H9 (cell line): ENCODE results near the gene DNALI1. TPM values are rescaled to one million over a fixed set of nuclear protein-coding genes. Genes with fewer than 3 reads are reported as not detected.
"Not testable (repeated sequence)": the region's sequence is repeated elsewhere in the genome, so short reads cannot be mapped to it uniquely, and the experiment has no call there.

ENCODE experiments used
- DNase-seq: peaks from one replicate; pipeline ENCODE4 v3.0.0-alpha.2; 2017
- H2AFZ ChIP-seq: one replicate; pipeline ENCODE4 v1.6.1; 2013; ENCODE audit warnings: mild to moderate bottlenecking, low read length, control low read depth, moderate library complexity
- H2AK5ac ChIP-seq: 2 replicates; pipeline ENCODE4 v1.6.1; 2013; ENCODE audit warnings: low read length, control low read depth, mixed read lengths; ENCODE audit not compliant: insufficient read length
- H2BK120ac ChIP-seq: one replicate; pipeline ENCODE4 v1.6.1; 2013; ENCODE audit warnings: low read depth, mild to moderate bottlenecking, low read length, control low read depth, inconsistent platforms; ENCODE audit not compliant: poor library complexity, severe bottlenecking
- H2BK12ac ChIP-seq: 2 replicates; pipeline ENCODE4 v1.6.1; 2013; ENCODE audit warnings: low read length, control low read depth, mixed read lengths, low read depth; ENCODE audit not compliant: insufficient read length
- H2BK15ac ChIP-seq: 2 replicates; pipeline ENCODE4 v1.6.1; 2013; ENCODE audit warnings: low read depth, low read length, control low read depth
- H2BK20ac ChIP-seq: one replicate; pipeline ENCODE4 v1.6.1; 2013; ENCODE audit warnings: low read depth, mild to moderate bottlenecking, low read length, control low read depth, inconsistent platforms; ENCODE audit not compliant: poor library complexity, severe bottlenecking
- H2BK5ac ChIP-seq: 2 replicates; pipeline ENCODE4 v1.6.1; 2013; ENCODE audit warnings: low read length, control low read depth, mixed read lengths; ENCODE audit not compliant: insufficient read length
- H3K14ac ChIP-seq: 2 replicates; pipeline ENCODE4 v1.6.1; 2013; ENCODE audit warnings: low read length, control low read depth; ENCODE audit not compliant: insufficient read depth
- H3K18ac ChIP-seq: 2 replicates; pipeline ENCODE4 v1.6.1; 2013; ENCODE audit warnings: low read depth, mild to moderate bottlenecking, mixed read lengths, low read length, control low read depth; ENCODE audit not compliant: insufficient read length
- H3K23ac ChIP-seq: 2 replicates; pipeline ENCODE4 v1.6.1; 2013; ENCODE audit warnings: low read length, control low read depth, mixed read lengths, low read depth; ENCODE audit not compliant: insufficient read length
- H3K23me2 ChIP-seq: 2 replicates; pipeline ENCODE4 v1.6.1; 2013; ENCODE audit warnings: low read depth, mild to moderate bottlenecking, mixed read lengths, low read length, control low read depth; ENCODE audit not compliant: insufficient read length, poor library complexity, severe bottlenecking
- H3K27ac ChIP-seq: 2 replicates; pipeline ENCODE4 v1.5.1; 2013; ENCODE audit warnings: low read length, control low read depth, mixed read lengths, low read depth; ENCODE audit not compliant: insufficient read length
- H3K27me3 ChIP-seq: 2 replicates; pipeline ENCODE4 v1.6.1; 2013; ENCODE audit warnings: low read length, control low read depth, inconsistent platforms; ENCODE audit not compliant: insufficient read depth
- H3K4ac ChIP-seq: 2 replicates; pipeline ENCODE4 v1.6.1; 2013; ENCODE audit warnings: low read depth, mild to moderate bottlenecking, control low read depth, inconsistent platforms, low read length, moderate library complexity
- H3K4me1 ChIP-seq: 2 replicates; pipeline ENCODE4 v1.6.1; 2013; ENCODE audit warnings: low read length, control low read depth, inconsistent platforms; ENCODE audit not compliant: insufficient read depth
- H3K4me2 ChIP-seq: 2 replicates; pipeline ENCODE4 v1.6.1; 2013; ENCODE audit warnings: low read length, control low read depth, mixed read lengths; ENCODE audit not compliant: insufficient read length, insufficient read depth
- H3K56ac ChIP-seq: 2 replicates; pipeline ENCODE4 v1.6.1; 2013; ENCODE audit warnings: low read depth, mild to moderate bottlenecking, mixed read lengths, low read length, control low read depth; ENCODE audit not compliant: insufficient read length
- H3K79me1 ChIP-seq: 2 replicates; pipeline ENCODE4 v1.6.1; 2013; ENCODE audit warnings: low read depth, mild to moderate bottlenecking, moderate library complexity, low read length, control low read depth, inconsistent platforms; ENCODE audit not compliant: insufficient read depth, poor library complexity, severe bottlenecking
- H3K79me2 ChIP-seq: 2 replicates; pipeline ENCODE4 v1.6.1; 2013; ENCODE audit warnings: low read length, control low read depth, inconsistent platforms; ENCODE audit not compliant: insufficient read depth
- H3K9ac ChIP-seq: 2 replicates; pipeline ENCODE4 v1.6.1; 2013; ENCODE audit warnings: low read length, control low read depth, mixed read lengths; ENCODE audit not compliant: insufficient read length; ENCODE audit errors: extremely low read depth
- H3K9me3 ChIP-seq: one replicate; pipeline ENCODE4 v1.6.1; 2013; ENCODE audit warnings: low read depth, low read length, inconsistent platforms; ENCODE audit not compliant: control insufficient read depth
- H3T11ph ChIP-seq: one replicate; pipeline ENCODE4 v1.6.1; 2013; ENCODE audit warnings: mild to moderate bottlenecking, low read length, control low read depth, inconsistent platforms
- H4K20me1 ChIP-seq: one replicate; pipeline ENCODE4 v1.6.1; 2013; ENCODE audit not compliant: control insufficient read depth, insufficient read length, insufficient read depth
- H4K5ac ChIP-seq: 2 replicates; pipeline ENCODE4 v1.6.1; 2013; ENCODE audit warnings: low read depth, mild to moderate bottlenecking, mixed read lengths, low read length, control low read depth; ENCODE audit not compliant: insufficient read length
- H4K8ac ChIP-seq: replicated peaks from 2 replicates; pipeline ENCODE4 v1.6.1; 2013; ENCODE audit warnings: low read length, control low read depth, mixed read lengths, low read depth; ENCODE audit not compliant: insufficient read length
- H4K91ac ChIP-seq: 2 replicates; pipeline ENCODE4 v1.6.1; 2013; ENCODE audit warnings: low read depth, mild to moderate bottlenecking, moderate library complexity, mixed read lengths, low read length, control low read depth; ENCODE audit not compliant: insufficient read length
- H3K27ac Mint-ChIP-seq, 3 experiments: 2 replicates in 2 of 3; 3 replicates in 1 of 3; pipeline ENCODE4 v1.8.0; 2020 to 2021; ENCODE audit warnings: mixed read lengths in 3 of 3, mild to moderate bottlenecking in 1 of 3, moderate library complexity in 1 of 3
- H3K27me3 Mint-ChIP-seq: 2 replicates; pipeline ENCODE4 v1.8.0; 2021; ENCODE audit warnings: low read depth, mild to moderate bottlenecking, moderate library complexity, mixed read lengths
- H3K36me3 Mint-ChIP-seq, 3 experiments: 2 replicates in 2 of 3; 3 replicates in 1 of 3; pipeline ENCODE4 v1.8.0; 2020 to 2021; ENCODE audit warnings: low read depth in 3 of 3, mixed read lengths in 3 of 3; ENCODE audit not compliant: insufficient read depth in 1 of 3
- H3K4me1 Mint-ChIP-seq, 2 experiments: 2 replicates each; pipeline ENCODE4 v1.8.0; 2020; ENCODE audit warnings: mixed read lengths in 2 of 2
- H3K4me3 Mint-ChIP-seq, 2 experiments: 2 replicates in 1 of 2; 3 replicates in 1 of 2; pipeline ENCODE4 v1.8.0; 2020 to 2021; ENCODE audit warnings: mild to moderate bottlenecking in 2 of 2, mixed read lengths in 2 of 2, moderate library complexity in 1 of 2
- H3K9me3 Mint-ChIP-seq, 2 experiments: 2 replicates in 1 of 2; 3 replicates in 1 of 2; pipeline ENCODE4 v1.8.0; 2020; ENCODE audit warnings: mild to moderate bottlenecking in 2 of 2, mixed read lengths in 2 of 2, moderate library complexity in 1 of 2
- CTCF ChIP-seq: fragments of 200-600 bp; sonication (generic); conservative IDR thresholded peaks from 3 replicates; pipeline ENCODE4 v1.8.0; 2021; ENCODE audit warnings: antibody characterized with exemption, mild to moderate bottlenecking
- WGBS: extraction: QIAGEN DNeasy Blood & Tissue Kit; methylation state at CpG from one replicate; pipeline ENCODE4 v1.1.7; 2013; ENCODE audit warnings: missing lambda C conversion rate, low lambda C conversion rate, mixed read lengths; ENCODE audit not compliant: insufficient read length; ENCODE audit errors: extremely low coverage; 5-methylcytosine and 5-hydroxymethylcytosine counted together
- total RNA-seq: library from RNA; stranded (reverse); gene quantifications from 2 replicates; pipeline ENCODE4 v1.2.1, GENCODE V29; 2021

The DNALI1 gene
- total RNA-seq, 1 experiment from 2014 or later = 18.0 TPM

GRCh38 chr1:37517569-37517968 lies 39.2 kb upstream of the DNALI1 start:
- Histone ChIP-seq H3K14ac (no peak overlapping the region), H3K27ac (no peak overlapping the region), H3K4me1 (no peaks in the 10 kb centered on the region), H2BK120ac (no peak overlapping the region), H2BK5ac (no peak overlapping the region), H3K4ac (no peak overlapping the region), H4K91ac (no peak overlapping the region), H2BK15ac (no peak overlapping the region), H3K18ac (no peak overlapping the region), H3K23ac (no peak overlapping the region), H2BK20ac (no peak overlapping the region), H4K20me1 (no peaks in the 10 kb centered on the region), H3K27me3 (no peaks in the 10 kb centered on the region), H3K79me1 (no peaks in the 10 kb centered on the region), H2AK5ac (no peak overlapping the region), H3K9me3 (no peaks in the 10 kb centered on the region), H3K9ac (no peak overlapping the region), H4K8ac (no peak overlapping the region), H3K79me2 (no peaks in the 10 kb centered on the region), H4K5ac (no peak overlapping the region), H2BK12ac (no peak overlapping the region), H3K4me2 (no peak overlapping the region), H2AFZ (no peak overlapping the region), H3K23me2 (peaks cover 7% of the 10 kb centered on the region), H3T11ph (no peak overlapping the region), H3K56ac (no peak overlapping the region)
- no peak for TF ChIP-seq CTCF
- Mint-ChIP-seq H3K9me3 (peaks cover 0 to 9% of the 10 kb centered on the region in 2 experiments; a peak in 2 of 5 replicates), H3K27ac (no peak overlapping the region), H3K4me1 (peaks cover 22 to 24% of the 10 kb centered on the region in 2 experiments), H3K36me3 (peaks cover 5 to 9% (median 8%) of the 10 kb centered on the region in 3 experiments; a peak in 5 of 7 replicates), H3K4me3 (no peak overlapping the region), H3K27me3 (peaks cover 7% of the 10 kb centered on the region)
- DNase-seq = no peak
- no CpG with 5 or more reads among the region's 1 CpG for WGBS

- not testable (repeated sequence) for H2BK5ac ChIP-seq, H3K27me3 ChIP-seq, H4K20me1 ChIP-seq, H3K4me2 ChIP-seq, H3K27ac ChIP-seq, H3K14ac ChIP-seq, H3K79me2 ChIP-seq, H2BK120ac ChIP-seq, H3K23ac ChIP-seq, H4K8ac ChIP-seq, DNase-seq, H3K27ac Mint-ChIP-seq, H2BK12ac ChIP-seq, H3K4me3 Mint-ChIP-seq, H3K9me3 Mint-ChIP-seq, H3K27me3 Mint-ChIP-seq, H2BK15ac ChIP-seq, H3K23me2 ChIP-seq, H3K56ac ChIP-seq, H4K5ac ChIP-seq, H3T11ph ChIP-seq, H2AFZ ChIP-seq, H3K36me3 Mint-ChIP-seq, H3K4ac ChIP-seq, H3K18ac ChIP-seq, H3K9ac ChIP-seq, H4K91ac ChIP-seq, H2AK5ac ChIP-seq, H3K79me1 ChIP-seq, H3K9me3 ChIP-seq, H2BK20ac ChIP-seq, H3K4me1 ChIP-seq
- whole genome bisulfite sequencing = no CpG with 5 or more reads among the region's 31 CpGs
- peaks cover 19 to 23% of the 10 kb centered on the region in 2 experiments for H3K4me1 Mint-ChIP-seq
Measured at GRCh38 chr1:37518241-37518640, 38.5 kb upstream of the DNALI1 start.
